ENCODE data around the gene STAT5B. TPM values are rescaled to one million over a fixed set of nuclear protein-coding genes. Genes with fewer than 3 reads are reported as not detected.

The STAT5B gene
- polyA plus RNA-seq, 3 donors: 37.5 to 39.2 (median 37.6) TPM

DNA sequence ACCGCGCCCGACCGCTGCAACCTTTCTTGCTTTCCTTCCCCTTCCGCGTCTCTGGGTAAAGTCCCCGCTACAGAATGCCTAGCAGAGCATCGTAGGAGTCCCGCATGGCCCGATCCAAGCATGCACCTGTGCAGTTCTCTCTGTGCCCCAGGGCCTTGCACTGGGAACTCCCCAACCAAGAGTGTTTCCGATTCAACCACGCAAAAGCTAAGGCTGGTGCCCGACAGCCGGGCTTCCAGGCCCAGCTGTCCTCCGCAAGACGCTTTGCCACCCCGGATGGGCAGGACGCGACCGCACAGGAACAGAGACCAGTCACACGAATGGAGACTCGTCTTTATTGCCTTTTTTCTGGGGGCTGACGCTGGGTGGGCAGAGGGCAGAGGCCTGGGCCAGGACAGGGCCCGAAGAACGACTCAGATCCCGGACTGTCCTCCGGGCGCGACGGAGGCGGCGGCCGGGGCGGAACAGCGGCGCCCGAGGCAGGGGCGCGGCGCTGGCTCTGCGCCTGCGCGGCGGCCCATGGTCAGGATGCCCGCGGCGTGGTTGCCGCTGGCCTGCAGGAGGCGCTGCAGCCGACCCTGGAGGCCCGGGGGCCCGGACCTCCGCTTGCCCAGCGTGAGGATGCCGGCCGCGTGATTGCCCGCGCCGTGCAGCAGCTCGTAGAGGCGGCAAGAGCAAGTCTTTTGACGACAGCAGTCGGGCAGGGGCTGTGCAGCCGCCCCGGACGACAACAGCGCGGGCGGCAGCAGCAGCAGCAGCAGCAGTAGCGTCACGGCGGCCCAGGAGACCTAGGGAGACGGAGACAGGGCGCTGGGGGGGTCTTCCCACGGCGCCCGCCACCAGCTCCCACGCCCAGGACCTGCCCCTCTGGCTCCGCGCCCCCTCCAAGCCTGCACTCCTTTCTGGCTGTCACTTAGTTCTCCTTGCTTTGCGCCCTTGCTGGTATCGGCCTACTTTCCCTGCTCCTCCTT, 92.2 kb downstream of the STAT5B start:
- peak; percentile 23 to 52 (median 50) for DNase-seq (ENCODE audit: low read depth in 3 of 3, low spot score in 2 of 3)

GRCh38 chr17:42182927-42183734, 93.1 kb downstream of the STAT5B start:
- no peak for DNase-seq (ENCODE audit: low read depth in 3 of 3, low spot score in 2 of 3)

- no peak for DNase-seq (ENCODE audit: low read depth in 3 of 3, low spot score in 2 of 3)
These were observed 94.4 kb downstream of the STAT5B start for GRCh38 chr17:42181851-42182207.

GRCh38 chr17:42180922-42181850, 95.0 kb downstream of the STAT5B start, which contains the start of gene KCNH4:
KCNH4 (minus strand) TSS chr17:42181142; CDS start chr17:42180945, 197 bp downstream.
- no peak for DNase-seq (ENCODE audit: low read depth in 3 of 3, low spot score in 2 of 3)

DNA sequence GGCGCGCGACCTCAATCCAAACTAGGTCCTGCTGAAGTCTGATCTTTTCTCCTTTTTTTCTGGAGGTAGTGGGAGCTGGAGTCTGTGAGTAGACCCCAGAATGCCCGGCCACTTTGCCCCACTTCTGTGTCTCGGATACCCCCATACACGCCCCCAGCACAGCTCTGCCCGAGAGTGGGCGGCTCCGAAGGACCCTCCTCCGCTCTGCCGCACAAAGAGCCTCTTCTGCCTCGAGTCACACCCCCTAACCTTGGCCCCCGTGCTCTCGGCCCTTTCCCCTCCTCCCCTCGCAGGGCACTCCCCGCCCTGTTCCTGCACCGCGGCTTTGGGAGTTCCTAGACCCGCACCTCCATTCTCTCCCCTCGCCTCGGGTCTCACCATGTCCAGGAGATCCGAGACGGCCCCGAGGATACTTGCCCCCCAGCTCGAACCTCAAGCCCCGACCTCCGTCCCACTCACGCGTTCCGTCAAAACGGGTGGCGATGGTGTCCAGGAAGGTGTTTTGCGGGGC, 95.7 kb downstream of the STAT5B start:
- DNase-seq (ENCODE audit: low read depth in 3 of 3, low spot score in 2 of 3): no peak

GRCh38 chr17:42179911-42180410, 96.2 kb downstream of the STAT5B start:
- peak in 1 of 3 donors; percentile 73 for DNase-seq (ENCODE audit: low read depth in 3 of 3, low spot score in 2 of 3)

GRCh38 chr17:42179335-42179734, 96.9 kb downstream of the STAT5B start:
- no peak for DNase-seq (ENCODE audit: low read depth in 3 of 3, low spot score in 2 of 3)

GRCh38 chr17:42178817-42179216, 97.4 kb downstream of the STAT5B start:
- DNase-seq (ENCODE audit: low read depth in 3 of 3, low spot score in 2 of 3): no peak

- DNase-seq (ENCODE audit: low read depth in 3 of 3, low spot score in 2 of 3): no peak
These were observed 98.5 kb downstream of the STAT5B start for GRCh38 chr17:42177684-42178083.

GRCh38 chr17:42174126-42174783, 101.9 kb downstream of the STAT5B start:
- DNase-seq (ENCODE audit: low read depth in 3 of 3, low spot score in 2 of 3): no peak

GRCh38 chr17:42171831-42172230, 104.4 kb downstream of the STAT5B start:
- no peak for DNase-seq (ENCODE audit: low read depth in 3 of 3, low spot score in 2 of 3)

DNA sequence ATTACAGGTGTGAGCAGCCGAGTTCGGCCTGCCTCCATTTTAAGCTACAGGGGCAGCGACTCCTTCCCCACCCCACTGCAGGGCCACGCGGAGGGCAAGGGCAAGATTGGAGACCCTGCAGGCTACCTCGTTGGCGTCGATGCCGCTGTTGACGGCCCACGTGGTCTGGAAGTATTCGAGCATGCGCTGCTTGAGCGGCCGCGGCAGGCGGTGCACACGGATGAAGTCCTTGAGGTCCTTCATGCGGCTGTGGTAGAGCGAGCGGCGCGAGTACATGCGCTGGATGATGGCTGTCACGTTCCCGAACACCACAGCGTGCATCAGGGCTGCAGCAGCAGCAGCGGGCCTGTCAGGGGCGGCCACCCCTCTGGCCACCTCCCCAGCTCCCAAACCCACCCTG, 106.8 kb downstream of the STAT5B start:
- DNase-seq (ENCODE audit: low read depth in 3 of 3, low spot score in 2 of 3): no peak

- no peak for DNase-seq (ENCODE audit: low read depth in 3 of 3, low spot score in 2 of 3)
These were observed 108.4 kb downstream of the STAT5B start for GRCh38 chr17:42167807-42168206.

- no peak for DNase-seq (ENCODE audit: low read depth in 3 of 3, low spot score in 2 of 3)
These were observed 109.9 kb downstream of the STAT5B start for GRCh38 chr17:42166196-42166763.

DNA sequence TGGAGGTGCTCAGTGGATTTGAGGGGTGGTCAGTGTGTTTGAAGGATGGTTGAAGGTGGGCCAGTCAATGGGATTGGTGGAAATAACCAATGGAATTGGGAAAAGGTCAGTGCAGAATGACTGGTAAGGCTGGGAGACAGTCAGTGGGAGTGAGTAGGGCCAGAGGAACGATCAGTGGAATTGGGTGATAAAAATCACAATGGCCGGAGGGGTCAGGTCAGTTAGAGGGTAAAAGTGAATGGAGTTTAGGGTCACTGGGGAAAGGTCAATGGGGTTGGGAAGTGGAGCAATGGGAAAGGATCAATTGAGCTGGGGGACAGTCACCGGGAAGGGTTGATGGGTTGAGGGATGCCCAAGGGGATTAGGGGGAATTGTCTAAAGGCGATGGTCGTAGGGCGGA, 110.4 kb downstream of the STAT5B start:
- DNase-seq (ENCODE audit: low read depth in 3 of 3, low spot score in 2 of 3): no peak

DNA sequence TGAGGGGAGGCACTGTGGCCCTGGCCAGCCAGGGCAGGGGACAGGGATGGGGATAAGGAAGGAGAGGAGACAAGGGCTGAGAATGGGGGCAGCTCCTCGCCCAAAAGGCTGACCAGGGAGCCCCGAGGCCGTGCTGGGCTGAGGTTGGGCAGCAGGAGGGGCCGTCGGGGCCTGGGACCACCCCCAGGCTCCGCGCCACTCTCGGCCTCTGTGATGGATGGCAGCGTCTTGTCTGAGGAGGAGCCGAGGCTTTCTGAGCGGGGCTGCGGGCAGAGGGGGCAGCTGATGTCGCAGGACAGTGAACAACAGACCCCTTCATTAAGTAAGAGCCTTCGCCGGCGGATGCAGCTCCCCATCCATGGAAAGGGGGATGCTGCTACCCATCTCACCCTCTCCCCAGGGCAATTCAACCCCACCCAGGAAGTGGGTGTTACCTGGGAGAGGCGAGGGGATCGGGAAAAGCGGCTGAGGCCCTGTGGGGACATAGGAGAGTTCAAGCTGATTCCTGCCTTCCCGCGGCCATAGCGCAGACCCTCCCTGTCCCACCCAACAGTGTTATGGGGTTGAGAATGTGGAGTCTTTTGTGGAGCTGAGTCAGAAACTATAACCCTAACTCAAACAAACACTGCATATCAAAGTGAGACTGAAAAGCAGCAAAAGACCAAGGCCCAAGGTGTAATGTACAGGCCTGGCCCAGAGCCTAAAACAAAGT, 112.3 kb downstream of the STAT5B start:
- DNase-seq (ENCODE audit: low read depth in 3 of 3, low spot score in 2 of 3): no peak

- no peak for DNase-seq (ENCODE audit: low read depth in 3 of 3, low spot score in 2 of 3)
These were observed 113.1 kb downstream of the STAT5B start for GRCh38 chr17:42163113-42163512.

- no peak for DNase-seq (ENCODE audit: low read depth in 3 of 3, low spot score in 2 of 3)
These were observed 115.7 kb downstream of the STAT5B start for GRCh38 chr17:42160531-42160910.

Measured in right renal cortex interstitium (tissue), 3 donors.